Raji (cell line): Measurements from ENCODE around the gene FAU.
A peak's percentile ranks its signal among the peaks of the same experiment; 100 is the strongest.

ENCODE experiments used
- POLR2A ChIP-seq: IDR thresholded peaks from 2 replicates; pipeline ENCODE4 v1.6.1; 2011; ENCODE audit warnings: low read depth, low read length, control low read depth; ENCODE audit not compliant: insufficient read depth

Gene FAU

GRCh38 chr11:65121865-65122696, at the start of gene FAU, which contains the start of gene MRPL49:
FAU (minus strand) TSS chr11:65122134; CDS start chr11:65121813, 321 bp downstream.
MRPL49 (plus strand) TSS chr11:65122321; CDS start chr11:65122347, 26 bp downstream.
- TF ChIP-seq POLR2A, result peak; percentile 97

- TF ChIP-seq POLR2A, result no peak
Measured at GRCh38 chr11:65170058-65170534, 48.2 kb upstream of the FAU start, which contains the start of gene SPDYC. SPDYC (plus strand) TSS chr11:65170233; CDS start chr11:65171358, 1,125 bp downstream.

GRCh38 chr11:65169164-65169641, 47.3 kb upstream of the FAU start:
- no peak for TF ChIP-seq POLR2A

- no peak for TF ChIP-seq POLR2A
Measured at GRCh38 chr11:65167656-65168055, 45.7 kb upstream of the FAU start.

GRCh38 chr11:65166893-65167292, 45.0 kb upstream of the FAU start:
- no peak for TF ChIP-seq POLR2A

GRCh38 chr11:65165410-65166317, 43.7 kb upstream of the FAU start:
- no peak for TF ChIP-seq POLR2A

- no peak for TF ChIP-seq POLR2A
Measured at GRCh38 chr11:65163684-65164083, 41.8 kb upstream of the FAU start.

- no peak for TF ChIP-seq POLR2A
Measured at GRCh38 chr11:65160643-65161042, 38.7 kb upstream of the FAU start.

GRCh38 chr11:65159012-65159411, 37.1 kb upstream of the FAU start:
- TF ChIP-seq POLR2A, result no peak

GRCh38 chr11:65157336-65157735, 35.4 kb upstream of the FAU start:
- no peak for TF ChIP-seq POLR2A

GRCh38 chr11:65156926-65157325, 35.0 kb upstream of the FAU start:
- TF ChIP-seq POLR2A, result no peak

GRCh38 chr11:65156256-65156655, 34.3 kb upstream of the FAU start:
- no peak for TF ChIP-seq POLR2A

GRCh38 chr11:65152122-65152521, 30.2 kb upstream of the FAU start:
- no peak for TF ChIP-seq POLR2A

GRCh38 chr11:65151331-65151899, 29.5 kb upstream of the FAU start:
- TF ChIP-seq POLR2A, result no peak

- TF ChIP-seq POLR2A, result no peak
Measured at GRCh38 chr11:65150509-65151299, 28.8 kb upstream of the FAU start.

- no peak for TF ChIP-seq POLR2A
Measured at GRCh38 chr11:65148657-65149056, 26.7 kb upstream of the FAU start.
